NB4 (cell line): ENCODE measurements around the gene TMLHE.

ENCODE experiments used
- MYC ChIP-seq: IDR thresholded peaks from 2 replicates; pipeline ENCODE4 v1.6.1; 2011; ENCODE audit warnings: low read depth, low read length
- POLR2A ChIP-seq: IDR thresholded peaks from 2 replicates; pipeline ENCODE4 v1.6.1; 2011; ENCODE audit warnings: mild to moderate bottlenecking; ENCODE audit not compliant: insufficient read length; ENCODE audit errors: extremely low read depth
- TF ChIP-seq, protein P1 (sequence below): IDR thresholded peaks from one replicate; pipeline ENCODE4 v1.5.1; 2012; ENCODE audit warnings: low read depth, low read length
- TF ChIP-seq, protein P2 (sequence below): IDR thresholded peaks from 2 replicates; pipeline ENCODE4 v1.6.1; 2011; ENCODE audit warnings: low read depth, low read length

DNA sequence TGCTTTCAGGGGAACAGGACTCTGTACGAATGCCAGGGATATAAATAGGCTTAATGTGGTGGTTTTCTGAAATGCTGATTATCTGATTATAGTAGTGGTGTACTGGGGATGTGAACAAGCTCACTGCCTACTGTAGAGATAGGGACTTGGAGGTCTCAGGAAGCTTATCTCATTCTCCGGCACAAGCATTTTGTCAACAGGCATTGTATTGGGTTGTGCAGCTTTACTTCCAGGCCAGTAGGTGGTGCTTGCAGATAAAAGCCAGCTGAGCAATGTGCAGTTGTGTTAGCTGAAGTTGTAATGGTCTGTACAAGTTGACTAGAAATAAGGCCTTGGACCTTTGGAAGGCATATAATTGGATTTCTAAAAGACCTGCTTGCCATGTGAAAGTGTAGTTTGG is 49.5 kb upstream of the TMLHE start:
- TF ChIP-seq, protein P1, sequence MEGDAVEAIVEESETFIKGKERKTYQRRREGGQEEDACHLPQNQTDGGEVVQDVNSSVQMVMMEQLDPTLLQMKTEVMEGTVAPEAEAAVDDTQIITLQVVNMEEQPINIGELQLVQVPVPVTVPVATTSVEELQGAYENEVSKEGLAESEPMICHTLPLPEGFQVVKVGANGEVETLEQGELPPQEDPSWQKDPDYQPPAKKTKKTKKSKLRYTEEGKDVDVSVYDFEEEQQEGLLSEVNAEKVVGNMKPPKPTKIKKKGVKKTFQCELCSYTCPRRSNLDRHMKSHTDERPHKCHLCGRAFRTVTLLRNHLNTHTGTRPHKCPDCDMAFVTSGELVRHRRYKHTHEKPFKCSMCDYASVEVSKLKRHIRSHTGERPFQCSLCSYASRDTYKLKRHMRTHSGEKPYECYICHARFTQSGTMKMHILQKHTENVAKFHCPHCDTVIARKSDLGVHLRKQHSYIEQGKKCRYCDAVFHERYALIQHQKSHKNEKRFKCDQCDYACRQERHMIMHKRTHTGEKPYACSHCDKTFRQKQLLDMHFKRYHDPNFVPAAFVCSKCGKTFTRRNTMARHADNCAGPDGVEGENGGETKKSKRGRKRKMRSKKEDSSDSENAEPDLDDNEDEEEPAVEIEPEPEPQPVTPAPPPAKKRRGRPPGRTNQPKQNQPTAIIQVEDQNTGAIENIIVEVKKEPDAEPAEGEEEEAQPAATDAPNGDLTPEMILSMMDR: no peak
- TF ChIP-seq POLR2A (no peak), MYC (no peak)
- TF ChIP-seq, protein P2, sequence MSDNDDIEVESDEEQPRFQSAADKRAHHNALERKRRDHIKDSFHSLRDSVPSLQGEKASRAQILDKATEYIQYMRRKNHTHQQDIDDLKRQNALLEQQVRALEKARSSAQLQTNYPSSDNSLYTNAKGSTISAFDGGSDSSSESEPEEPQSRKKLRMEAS: no peak
